ENCODE results near the gene FAM168B.

FAM168B gene

DNA sequence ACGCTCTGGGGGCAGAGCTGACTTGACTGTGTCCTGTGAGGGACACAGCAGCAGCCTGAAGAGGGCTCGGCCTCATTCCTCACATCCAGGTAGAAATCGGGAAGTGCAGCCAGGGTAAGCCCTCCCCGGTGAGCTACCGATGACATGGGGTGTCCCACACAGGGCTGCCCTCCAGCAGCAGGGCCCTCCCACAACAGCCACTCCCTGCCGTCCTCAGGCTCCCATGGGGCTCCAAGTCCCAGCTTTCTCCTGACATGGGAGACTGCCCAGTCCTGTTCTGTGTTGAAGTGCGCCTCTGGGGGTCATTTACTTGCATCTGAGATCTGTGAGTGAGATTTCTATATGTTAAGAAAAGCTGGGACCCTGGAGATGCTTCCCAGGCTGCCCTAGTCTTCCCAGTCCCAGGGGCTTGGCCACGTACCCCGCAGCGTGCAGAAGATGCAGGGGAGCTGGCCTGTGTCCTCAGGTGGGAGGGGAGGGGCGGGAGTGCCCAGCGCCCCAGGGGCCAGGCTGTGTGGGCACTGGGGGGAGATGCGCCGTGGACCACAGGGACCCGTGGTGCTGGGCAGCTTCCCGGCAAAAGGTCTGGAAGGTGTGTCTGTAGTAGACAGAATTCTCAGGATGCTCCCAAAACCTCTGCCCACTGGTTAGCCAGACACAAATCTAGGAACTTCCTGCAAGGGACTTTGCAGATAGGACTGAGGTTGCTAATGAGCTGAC, 87.9 kb downstream of the FAM168B start:
- TF ChIP-seq EZH2 (IDR thresholded peaks at IDR 0.05; ENCODE audit: borderline replicate concordance, low read length), result no peak
- no peak for TF ChIP-seq CTCF (IDR thresholded peaks at IDR 0.05; ENCODE audit: low read length)
- no peaks in the 10 kb centered on the region for H3K79me2 ChIP-seq (ENCODE audit: insufficient read depth, low read length)

DNA sequence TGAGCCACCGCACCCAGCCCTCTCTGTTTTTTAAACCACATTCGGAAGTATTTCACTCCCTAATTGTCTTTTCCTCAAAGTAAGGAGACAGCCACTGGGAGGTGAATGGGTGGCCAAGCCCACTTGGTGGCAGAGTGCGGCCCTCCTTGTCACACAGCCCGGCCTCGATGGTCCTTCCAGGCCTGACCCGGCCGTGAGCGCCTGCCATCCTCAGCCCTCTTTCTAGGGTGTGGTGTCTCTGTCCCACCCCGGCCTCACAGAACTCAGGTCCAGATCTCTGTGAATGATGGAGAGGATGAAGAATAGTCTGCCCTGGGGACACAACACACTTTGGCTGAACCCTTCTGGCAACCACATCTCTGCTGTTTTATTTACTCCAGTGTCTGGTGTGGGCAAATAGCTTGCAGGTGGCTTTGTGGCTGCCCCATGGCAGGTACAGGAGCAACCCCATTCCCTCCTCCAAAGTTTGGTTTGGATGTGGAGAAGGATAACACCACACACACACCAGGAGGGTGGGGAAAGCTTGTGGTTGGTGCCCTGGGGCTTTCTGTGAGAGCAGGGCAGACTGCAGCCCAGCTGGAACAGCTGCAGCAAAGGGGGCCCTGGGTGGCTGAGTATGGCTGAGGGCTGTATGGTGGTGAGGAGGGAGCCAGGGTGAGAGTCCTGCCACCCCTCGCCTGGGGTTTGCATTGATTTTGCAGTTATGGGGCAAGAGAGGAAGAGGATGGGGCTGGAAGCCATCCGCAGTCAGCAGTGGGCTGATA, 88.6 kb downstream of the FAM168B start:
- no peak overlapping the region for H3K4me3 ChIP-seq (ENCODE audit: low read depth, low read length, poor library complexity, severe bottlenecking)
- no peaks in the 10 kb centered on the region for H3K4me1 ChIP-seq (ENCODE audit: insufficient read depth, low read length, severe bottlenecking)
- H3F3A ChIP-seq (ENCODE audit: insufficient read depth, low read length), result no peaks in the 10 kb centered on the region
- H3K9ac ChIP-seq (ENCODE audit: low read length), result no peak overlapping the region
- H3K9me3 ChIP-seq (ENCODE audit: low read length), result no peaks in the 10 kb centered on the region
- no peaks in the 10 kb centered on the region for H3K27me3 ChIP-seq (ENCODE audit: insufficient read depth, low read length)
- H3K9me2 ChIP-seq (ENCODE audit: low read depth, low read length), result no peaks in the 10 kb centered on the region; the same call in 1 of the 2 replicates
- no peaks in the 10 kb centered on the region for H3K36me3 ChIP-seq (ENCODE audit: insufficient read depth, low read length)
- TF ChIP-seq EZH2 (IDR thresholded peaks at IDR 0.05; ENCODE audit: borderline replicate concordance, low read length) (no peak), CTCF (IDR thresholded peaks at IDR 0.05; ENCODE audit: low read length) (no peak)
- no peaks in the 10 kb centered on the region for H3K79me2 ChIP-seq (ENCODE audit: insufficient read depth, low read length)
- H3K4me2 ChIP-seq (ENCODE audit: low read length), result no peak overlapping the region
- no peaks in the 10 kb centered on the region for H4K20me1 ChIP-seq (ENCODE audit: insufficient read depth, low read length)
- H2AFZ ChIP-seq (ENCODE audit: low read length), result no peak overlapping the region
- no peak overlapping the region for H3K27ac ChIP-seq (ENCODE audit: low read depth, low read length, poor library complexity, severe bottlenecking)

More for the DNA sequence above, 87.9 kb downstream of the FAM168B start:
- no peak overlapping the region for H3K4me2 ChIP-seq (ENCODE audit: low read length)
- no peak overlapping the region for H3K27ac ChIP-seq (ENCODE audit: low read depth, low read length, poor library complexity, severe bottlenecking)
- H3K9me3 ChIP-seq (ENCODE audit: low read length), result no peaks in the 10 kb centered on the region
- no peak overlapping the region for H3K4me3 ChIP-seq (ENCODE audit: low read depth, low read length, poor library complexity, severe bottlenecking)
- H3K27me3 ChIP-seq (ENCODE audit: insufficient read depth, low read length), result no peaks in the 10 kb centered on the region
- no peaks in the 10 kb centered on the region for H3K4me1 ChIP-seq (ENCODE audit: insufficient read depth, low read length, severe bottlenecking)
- no peaks in the 10 kb centered on the region for H3F3A ChIP-seq (ENCODE audit: insufficient read depth, low read length)
- no peaks in the 10 kb centered on the region for H3K36me3 ChIP-seq (ENCODE audit: insufficient read depth, low read length)
- no peaks in the 10 kb centered on the region for H4K20me1 ChIP-seq (ENCODE audit: insufficient read depth, low read length)
- H2AFZ ChIP-seq (ENCODE audit: low read length), result no peak overlapping the region
- no peaks in the 10 kb centered on the region; the same call in 1 of the 2 replicates for H3K9me2 ChIP-seq (ENCODE audit: low read depth, low read length)
- no peak overlapping the region for H3K9ac ChIP-seq (ENCODE audit: low read length)

GRCh38 chr2:130998561-130998960, 94.7 kb downstream of the FAM168B start:
- no peak overlapping the region for H3K9ac ChIP-seq (ENCODE audit: low read length)
- no peak overlapping the region for H3K4me3 ChIP-seq (ENCODE audit: low read depth, low read length, poor library complexity, severe bottlenecking)
- H2AFZ ChIP-seq (ENCODE audit: low read length), result no peak overlapping the region
- H3K4me2 ChIP-seq (ENCODE audit: low read length), result no peak overlapping the region
- H3K79me2 ChIP-seq (ENCODE audit: insufficient read depth, low read length), result no peaks in the 10 kb centered on the region
- no peaks in the 10 kb centered on the region; the same call in 1 of the 2 replicates for H3K9me2 ChIP-seq (ENCODE audit: low read depth, low read length)
- no peaks in the 10 kb centered on the region for H3K9me3 ChIP-seq (ENCODE audit: low read length)
- no peaks in the 10 kb centered on the region for H3K4me1 ChIP-seq (ENCODE audit: insufficient read depth, low read length, severe bottlenecking)
- H3K27ac ChIP-seq (ENCODE audit: low read depth, low read length, poor library complexity, severe bottlenecking), result no peak overlapping the region
- H4K20me1 ChIP-seq (ENCODE audit: insufficient read depth, low read length), result no peaks in the 10 kb centered on the region
- no peaks in the 10 kb centered on the region for H3K27me3 ChIP-seq (ENCODE audit: insufficient read depth, low read length)
- TF ChIP-seq CTCF (IDR thresholded peaks at IDR 0.05; ENCODE audit: low read length), result no peak
- H3F3A ChIP-seq (ENCODE audit: insufficient read depth, low read length), result no peaks in the 10 kb centered on the region
- H3K36me3 ChIP-seq (ENCODE audit: insufficient read depth, low read length), result no peaks in the 10 kb centered on the region
